ENCODE measurements around the gene EFCAB8.
"Not testable (repeated sequence)": the region's sequence is repeated elsewhere in the genome, so short reads cannot be mapped to it uniquely, and the experiment has no call there.

The EFCAB8 gene

DNA sequence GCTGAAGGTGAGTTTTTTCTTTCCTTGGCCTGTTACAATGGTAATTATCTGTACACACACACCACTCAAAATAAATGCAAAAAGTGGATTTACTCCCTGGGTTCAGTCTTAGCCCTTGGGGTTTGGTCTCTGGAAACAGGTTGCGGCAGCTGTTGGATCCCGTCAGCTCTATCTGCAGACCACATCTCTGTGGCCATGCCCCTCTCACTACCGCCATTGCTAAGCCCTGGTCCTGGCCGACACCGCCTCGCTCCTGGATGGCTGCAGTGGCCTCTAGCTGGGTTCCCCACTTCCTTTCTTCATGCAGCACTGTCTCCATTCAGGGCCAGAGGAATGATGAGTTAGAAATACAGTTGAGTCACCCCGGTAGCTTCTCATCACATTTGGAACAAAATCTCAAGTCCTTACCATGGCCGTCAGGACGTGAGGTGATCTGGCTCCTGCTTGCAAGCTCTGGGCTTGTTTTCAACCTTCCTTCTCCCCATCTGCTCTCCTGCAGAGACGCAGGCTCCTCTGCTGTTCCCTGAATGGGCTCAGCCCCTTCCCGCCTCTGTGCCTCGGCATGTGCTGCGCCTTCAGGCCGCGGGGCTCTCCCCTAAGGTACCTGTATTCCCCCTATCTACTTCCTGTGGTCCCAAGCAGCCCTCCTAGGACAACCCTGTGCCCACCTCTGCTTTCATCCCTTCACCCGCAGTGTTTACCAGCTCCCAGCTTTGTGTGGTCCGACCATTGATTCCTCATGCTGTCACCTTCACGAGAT lies 38.0 kb downstream of the EFCAB8 start:
- TF ChIP-seq, protein P1, sequence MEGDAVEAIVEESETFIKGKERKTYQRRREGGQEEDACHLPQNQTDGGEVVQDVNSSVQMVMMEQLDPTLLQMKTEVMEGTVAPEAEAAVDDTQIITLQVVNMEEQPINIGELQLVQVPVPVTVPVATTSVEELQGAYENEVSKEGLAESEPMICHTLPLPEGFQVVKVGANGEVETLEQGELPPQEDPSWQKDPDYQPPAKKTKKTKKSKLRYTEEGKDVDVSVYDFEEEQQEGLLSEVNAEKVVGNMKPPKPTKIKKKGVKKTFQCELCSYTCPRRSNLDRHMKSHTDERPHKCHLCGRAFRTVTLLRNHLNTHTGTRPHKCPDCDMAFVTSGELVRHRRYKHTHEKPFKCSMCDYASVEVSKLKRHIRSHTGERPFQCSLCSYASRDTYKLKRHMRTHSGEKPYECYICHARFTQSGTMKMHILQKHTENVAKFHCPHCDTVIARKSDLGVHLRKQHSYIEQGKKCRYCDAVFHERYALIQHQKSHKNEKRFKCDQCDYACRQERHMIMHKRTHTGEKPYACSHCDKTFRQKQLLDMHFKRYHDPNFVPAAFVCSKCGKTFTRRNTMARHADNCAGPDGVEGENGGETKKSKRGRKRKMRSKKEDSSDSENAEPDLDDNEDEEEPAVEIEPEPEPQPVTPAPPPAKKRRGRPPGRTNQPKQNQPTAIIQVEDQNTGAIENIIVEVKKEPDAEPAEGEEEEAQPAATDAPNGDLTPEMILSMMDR (IDR thresholded peaks at IDR 0.05; ENCODE audit: low read depth, low read length, missing control alignments) = no peak
- in situ Hi-C loops (cut with HindIII; ENCODE audit: low sequenced_read_pairs) = no loop called here
- H3K4me3 ChIP-seq (ENCODE audit: low read depth, low read length) = no peak overlapping the region
- DNase-seq (ENCODE audit: low read depth) = no peak

DNA sequence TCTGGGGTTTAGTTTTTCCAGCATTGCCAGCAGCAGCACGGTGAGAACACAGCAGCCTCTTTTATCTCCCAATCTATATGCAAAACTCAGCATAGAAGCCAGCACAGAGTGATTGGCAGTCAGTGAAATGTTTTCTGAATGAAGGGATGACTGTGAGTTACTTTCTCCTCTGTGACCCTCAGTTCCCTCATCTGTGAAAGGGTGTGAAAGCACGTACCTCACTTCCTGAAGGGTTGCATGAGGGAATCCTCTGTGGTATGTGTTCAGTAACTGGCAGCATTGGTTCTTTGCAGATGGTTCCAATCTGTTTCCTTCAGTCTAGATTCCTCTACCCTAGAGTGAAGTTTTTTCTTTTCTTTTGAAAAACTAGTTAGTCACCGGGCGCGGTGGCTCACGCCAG lies 40.0 kb downstream of the EFCAB8 start:
- no peak for DNase-seq (ENCODE audit: low read depth)
- in situ Hi-C loops (cut with HindIII; ENCODE audit: low sequenced_read_pairs) = no loop called here
- TF ChIP-seq, protein P1 (IDR thresholded peaks at IDR 0.05; ENCODE audit: low read depth, low read length, missing control alignments) = no peak
- no peak overlapping the region for H3K4me3 ChIP-seq (ENCODE audit: low read depth, low read length)

DNA sequence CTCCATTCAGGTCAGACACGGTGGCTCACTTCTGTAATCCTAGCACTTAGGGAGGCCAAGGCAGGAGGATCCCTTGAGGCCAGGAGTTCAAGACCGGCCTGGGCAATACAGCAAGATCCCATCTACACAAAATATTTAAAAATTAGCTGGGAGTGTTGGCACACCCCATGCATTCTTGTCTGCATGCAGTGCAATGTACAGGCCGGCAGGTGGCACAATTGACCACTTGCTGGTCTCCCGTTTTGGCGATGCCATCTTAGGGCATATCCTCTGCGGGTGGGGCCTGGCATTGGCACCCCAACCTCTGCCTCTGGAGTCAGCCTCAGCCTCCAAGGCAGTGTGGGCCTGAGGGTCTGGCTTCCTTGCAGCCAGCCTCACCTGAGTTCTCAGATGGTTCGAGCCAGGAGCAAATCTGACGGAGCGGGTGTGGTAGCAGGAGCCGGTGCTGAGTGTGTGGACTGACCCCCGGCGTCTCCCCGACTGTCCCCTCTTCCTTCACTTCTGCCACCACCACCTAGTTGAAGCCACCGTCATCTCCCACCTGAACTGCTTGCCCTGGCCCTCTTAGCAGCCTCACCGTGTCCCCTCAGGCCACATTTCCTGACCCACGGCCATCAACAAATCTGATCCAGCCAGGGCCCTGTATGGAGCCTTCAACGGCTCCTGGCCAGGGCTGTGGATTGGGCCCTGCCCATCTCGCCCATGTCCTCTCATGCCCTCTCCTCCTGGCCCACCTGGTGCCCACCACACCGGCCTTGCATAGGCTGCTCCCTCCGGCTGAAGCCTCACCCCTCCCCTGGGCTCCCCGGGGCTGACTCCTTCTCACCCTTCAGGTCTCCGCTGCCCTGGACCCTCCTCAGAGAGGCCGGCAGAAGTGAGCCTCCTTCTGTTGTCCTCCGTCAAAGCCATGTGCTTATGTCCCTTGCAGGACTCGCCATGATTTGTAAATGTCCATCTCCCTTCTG lies 44.0 kb downstream of the EFCAB8 start:
- no peak overlapping the region for H3K4me3 ChIP-seq (ENCODE audit: low read depth, low read length)
- TF ChIP-seq, protein P1 (IDR thresholded peaks at IDR 0.05; ENCODE audit: low read depth, low read length, missing control alignments) = peak; percentile 87
- DNase-seq (ENCODE audit: low read depth) = peak; percentile 22
- in situ Hi-C loops (cut with HindIII; ENCODE audit: low sequenced_read_pairs) = loop anchor here (5.0 kb wide), 2 partner anchors 105 to 175 kb away; partner anchors contain the start of gene BPIFB4

DNA sequence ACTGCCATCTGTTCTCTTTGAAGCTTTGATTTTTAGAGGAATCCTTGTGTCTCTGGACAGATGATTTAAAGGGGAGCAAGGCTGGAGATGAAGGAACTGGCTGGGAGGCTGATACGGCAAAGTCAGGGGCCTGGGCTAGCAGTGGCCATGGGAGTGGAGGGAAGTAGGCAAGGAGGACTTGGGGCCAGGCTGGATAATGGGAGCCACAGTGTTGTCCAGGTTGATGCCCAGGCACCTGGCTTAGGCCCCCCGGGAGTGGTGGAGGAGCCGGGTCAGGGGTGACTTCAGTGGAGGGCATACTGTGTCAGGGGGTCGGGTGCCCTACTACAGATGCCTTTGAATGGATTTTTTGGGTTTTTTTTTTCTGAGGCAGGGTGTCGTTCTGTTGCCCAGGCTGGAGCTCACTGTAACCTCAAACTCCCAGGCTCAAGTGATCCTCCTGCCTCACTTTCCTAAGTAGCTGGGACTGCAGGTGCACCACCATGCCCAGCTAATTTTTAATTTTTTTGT lies 45.0 kb downstream of the EFCAB8 start:
- H3K4me3 ChIP-seq (ENCODE audit: low read depth, low read length) = no peak overlapping the region
- in situ Hi-C loops (cut with HindIII; ENCODE audit: low sequenced_read_pairs) = loop anchor here (5.0 kb wide), 2 partner anchors 106 to 174 kb away; partner anchors contain the start of gene BPIFB4
- TF ChIP-seq, protein P1 (IDR thresholded peaks at IDR 0.05; ENCODE audit: low read depth, low read length, missing control alignments) = no peak
- DNase-seq (ENCODE audit: low read depth) = no peak

DNA sequence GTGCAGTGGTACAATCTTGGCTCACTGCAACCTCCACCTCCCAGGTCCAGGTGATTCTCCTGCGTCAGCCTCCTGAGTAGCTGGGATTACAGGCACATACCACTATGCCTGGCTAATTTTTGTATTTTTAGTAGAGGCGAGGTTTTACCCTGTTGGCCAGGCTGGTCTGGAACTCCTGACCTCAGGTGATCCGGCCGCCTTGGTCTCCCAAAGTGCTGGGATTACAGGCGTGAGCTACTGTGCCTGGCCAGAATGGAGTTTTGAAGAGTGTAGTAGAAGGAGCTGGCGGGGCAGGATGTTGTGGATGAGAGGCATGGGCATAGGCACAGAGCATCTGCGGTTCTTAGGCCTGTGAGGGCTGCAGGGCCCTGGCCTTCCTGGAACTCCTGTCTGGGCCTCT lies 46.0 kb downstream of the EFCAB8 start:
- not testable (repeated sequence) for H3K4me3 ChIP-seq (ENCODE audit: low read depth, low read length); DNase-seq (ENCODE audit: low read depth)
- in situ Hi-C loops (cut with HindIII; ENCODE audit: low sequenced_read_pairs) = loop anchor here (5.0 kb wide), 2 partner anchors 107 to 173 kb away; partner anchors contain the start of gene BPIFB4

DNA sequence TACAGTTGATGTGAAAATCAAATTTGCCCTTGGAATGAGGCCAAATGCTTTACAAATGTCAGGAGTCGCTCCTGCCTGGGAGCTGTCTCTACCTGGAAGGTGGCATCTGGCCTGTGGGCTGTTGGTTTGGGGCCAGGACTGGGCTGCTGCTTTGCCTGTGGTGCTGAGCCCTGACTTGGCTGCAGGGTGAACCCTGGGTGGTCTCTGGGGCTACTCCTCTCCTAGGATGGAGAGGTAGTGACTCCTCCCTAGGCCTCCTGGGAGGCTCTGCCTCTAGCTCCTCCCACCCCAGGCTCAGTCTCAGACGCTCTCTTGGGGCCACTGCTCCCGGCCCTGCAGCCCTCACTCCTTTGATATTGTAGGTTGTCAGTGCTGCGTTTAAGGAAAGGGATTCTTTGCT lies 47.5 kb downstream of the EFCAB8 start:
- no peak overlapping the region for H3K4me3 ChIP-seq (ENCODE audit: low read depth, low read length)
- in situ Hi-C loops (cut with HindIII; ENCODE audit: low sequenced_read_pairs) = no loop called here
- TF ChIP-seq, protein P1 (IDR thresholded peaks at IDR 0.05; ENCODE audit: low read depth, low read length, missing control alignments) = no peak
- no peak for DNase-seq (ENCODE audit: low read depth)
